ENCODE measurements around the gene SLC16A12.

GRCh38 chr10:89481662-89482061 lies 53.7 kb downstream of the SLC16A12 start:
- TF ChIP-seq ATF3 (CRISPR knock-in tag; conservative IDR thresholded peaks at IDR 0.05) (no peak), CREB1 (CRISPR knock-in tag; IDR thresholded peaks at IDR 0.05) (no peak), JUN (CRISPR knock-in tag; IDR thresholded peaks at IDR 0.05) (no peak), ESRRA (CRISPR knock-in tag; IDR thresholded peaks at IDR 0.05; ENCODE audit: borderline replicate concordance) (no peak)
- TF ChIP-seq, protein P1, sequence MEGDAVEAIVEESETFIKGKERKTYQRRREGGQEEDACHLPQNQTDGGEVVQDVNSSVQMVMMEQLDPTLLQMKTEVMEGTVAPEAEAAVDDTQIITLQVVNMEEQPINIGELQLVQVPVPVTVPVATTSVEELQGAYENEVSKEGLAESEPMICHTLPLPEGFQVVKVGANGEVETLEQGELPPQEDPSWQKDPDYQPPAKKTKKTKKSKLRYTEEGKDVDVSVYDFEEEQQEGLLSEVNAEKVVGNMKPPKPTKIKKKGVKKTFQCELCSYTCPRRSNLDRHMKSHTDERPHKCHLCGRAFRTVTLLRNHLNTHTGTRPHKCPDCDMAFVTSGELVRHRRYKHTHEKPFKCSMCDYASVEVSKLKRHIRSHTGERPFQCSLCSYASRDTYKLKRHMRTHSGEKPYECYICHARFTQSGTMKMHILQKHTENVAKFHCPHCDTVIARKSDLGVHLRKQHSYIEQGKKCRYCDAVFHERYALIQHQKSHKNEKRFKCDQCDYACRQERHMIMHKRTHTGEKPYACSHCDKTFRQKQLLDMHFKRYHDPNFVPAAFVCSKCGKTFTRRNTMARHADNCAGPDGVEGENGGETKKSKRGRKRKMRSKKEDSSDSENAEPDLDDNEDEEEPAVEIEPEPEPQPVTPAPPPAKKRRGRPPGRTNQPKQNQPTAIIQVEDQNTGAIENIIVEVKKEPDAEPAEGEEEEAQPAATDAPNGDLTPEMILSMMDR (IDR thresholded peaks at IDR 0.05): no peak
- TF ChIP-seq, protein P2, sequence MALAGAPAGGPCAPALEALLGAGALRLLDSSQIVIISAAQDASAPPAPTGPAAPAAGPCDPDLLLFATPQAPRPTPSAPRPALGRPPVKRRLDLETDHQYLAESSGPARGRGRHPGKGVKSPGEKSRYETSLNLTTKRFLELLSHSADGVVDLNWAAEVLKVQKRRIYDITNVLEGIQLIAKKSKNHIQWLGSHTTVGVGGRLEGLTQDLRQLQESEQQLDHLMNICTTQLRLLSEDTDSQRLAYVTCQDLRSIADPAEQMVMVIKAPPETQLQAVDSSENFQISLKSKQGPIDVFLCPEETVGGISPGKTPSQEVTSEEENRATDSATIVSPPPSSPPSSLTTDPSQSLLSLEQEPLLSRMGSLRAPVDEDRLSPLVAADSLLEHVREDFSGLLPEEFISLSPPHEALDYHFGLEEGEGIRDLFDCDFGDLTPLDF (CRISPR knock-in tag; IDR thresholded peaks at IDR 0.05): no peak
- TF ChIP-seq, protein P3, sequence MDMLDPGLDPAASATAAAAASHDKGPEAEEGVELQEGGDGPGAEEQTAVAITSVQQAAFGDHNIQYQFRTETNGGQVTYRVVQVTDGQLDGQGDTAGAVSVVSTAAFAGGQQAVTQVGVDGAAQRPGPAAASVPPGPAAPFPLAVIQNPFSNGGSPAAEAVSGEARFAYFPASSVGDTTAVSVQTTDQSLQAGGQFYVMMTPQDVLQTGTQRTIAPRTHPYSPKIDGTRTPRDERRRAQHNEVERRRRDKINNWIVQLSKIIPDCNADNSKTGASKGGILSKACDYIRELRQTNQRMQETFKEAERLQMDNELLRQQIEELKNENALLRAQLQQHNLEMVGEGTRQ (CRISPR knock-in tag; IDR thresholded peaks at IDR 0.05): no peak
